Activated CD8-positive, alpha-beta memory T cell treated with anti-CD3 and anti-CD28 coated beads for 1 hour (primary cell): ENCODE results near the gene IGF1R.

ENCODE experiments used
- DNase-seq, 2 donors: peaks; one replicate each; pipeline ENCODE4 v3.0.0-alpha.2; 2020; ENCODE audit warnings: low read depth in 1 of 2; ENCODE audit errors: extremely low read depth in 1 of 2

Gene IGF1R

GRCh38 chr15:98771541-98771940 is 123.2 kb downstream of the IGF1R start:
- DNase-seq: no peak

GRCh38 chr15:98772895-98773294 is 124.6 kb downstream of the IGF1R start:
- DNase-seq: no peak

- DNase-seq: no peak
These were observed 125.3 kb downstream of the IGF1R start for GRCh38 chr15:98773616-98774015.

GRCh38 chr15:98774756-98775497 is 126.6 kb downstream of the IGF1R start:
- DNase-seq: no peak

DNA sequence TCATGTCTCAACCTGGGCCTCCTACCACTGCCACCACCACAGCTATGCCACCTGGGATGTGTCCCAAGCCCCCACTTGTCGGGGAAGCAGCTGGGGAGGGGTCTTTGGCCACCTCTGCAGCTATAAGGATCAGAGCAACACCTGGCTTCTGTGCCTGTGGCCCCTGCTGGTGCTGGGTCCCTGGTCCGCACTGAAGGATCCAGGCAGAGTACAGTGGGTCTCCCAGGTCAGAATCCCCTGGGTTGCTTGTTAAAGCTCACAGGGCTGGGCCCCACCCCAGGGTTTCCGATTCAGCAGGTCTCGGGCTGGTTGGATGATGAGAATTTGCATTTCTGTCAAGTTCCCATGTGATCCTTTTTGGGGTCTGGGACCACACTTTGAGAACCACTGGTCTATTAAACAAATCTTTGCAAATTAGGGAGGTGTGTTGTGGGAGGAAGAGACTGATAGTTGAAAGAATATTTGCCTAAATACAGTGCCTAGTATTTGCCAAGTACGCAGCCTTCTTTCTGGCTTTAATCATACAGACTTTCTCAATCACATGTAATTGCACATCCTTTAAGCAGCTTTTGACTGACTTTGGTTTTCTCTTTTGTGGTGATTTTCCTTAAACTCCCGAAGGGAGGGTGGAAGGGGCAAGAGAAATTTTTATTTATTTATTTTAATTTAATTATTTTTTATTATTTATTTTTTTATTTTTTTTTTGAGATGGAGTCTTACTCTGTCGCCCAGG is 127.3 kb downstream of the IGF1R start:
- DNase-seq: no peak

DNA sequence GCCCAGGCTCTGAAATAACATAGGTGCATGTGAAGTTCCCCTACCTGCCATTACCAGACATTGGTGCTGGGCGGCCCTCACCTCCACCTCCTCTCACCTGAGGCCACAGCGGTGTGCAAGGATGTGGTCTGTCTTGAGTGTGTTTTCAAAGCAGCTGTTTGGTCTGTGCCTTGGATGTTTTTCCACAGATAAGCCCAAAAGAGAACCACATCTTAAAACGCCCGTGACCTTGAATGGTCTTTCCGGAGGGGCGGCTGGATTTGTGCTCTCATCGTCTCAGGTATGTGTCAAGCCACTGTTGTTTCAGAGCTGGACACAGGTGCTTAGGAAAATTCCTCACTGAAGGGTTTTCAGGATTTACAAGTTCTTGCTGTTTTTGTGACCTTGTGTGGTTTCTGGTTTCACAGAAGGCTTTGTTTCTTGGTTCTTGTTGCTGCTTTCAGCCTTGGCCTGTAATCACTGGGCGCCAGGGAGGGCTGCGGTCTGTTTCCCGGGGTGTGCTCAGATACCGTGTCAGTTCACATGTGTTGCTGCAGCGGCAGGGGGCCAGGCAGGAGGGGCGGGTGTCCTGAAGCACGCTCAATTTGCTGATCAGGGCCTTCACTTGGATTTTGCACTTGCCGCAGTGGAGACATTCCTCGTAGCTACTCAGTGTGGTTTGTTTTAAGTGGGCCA is 128.4 kb downstream of the IGF1R start:
- DNase-seq: no peak

DNA sequence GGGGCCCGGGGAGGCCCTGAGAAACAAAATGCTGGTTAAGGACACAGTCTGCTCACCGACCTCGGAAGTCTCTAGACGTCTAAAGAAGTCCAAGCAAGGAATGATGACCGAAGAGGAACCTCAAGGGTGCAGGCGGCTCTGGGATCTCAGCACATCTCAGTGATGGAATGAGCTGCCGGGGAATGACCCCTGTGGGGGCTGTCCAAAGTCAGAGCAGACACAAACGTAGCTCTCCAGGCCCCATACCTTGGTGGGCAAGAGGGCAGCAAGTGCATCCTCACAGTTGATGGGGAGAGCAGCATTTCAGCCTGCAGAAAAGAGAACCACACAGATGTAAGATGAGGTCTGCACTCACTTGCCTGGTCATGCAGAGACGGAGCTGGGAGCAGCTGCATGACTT is 129.1 kb downstream of the IGF1R start:
- no peak for DNase-seq

- no peak for DNase-seq
These were observed 130.1 kb downstream of the IGF1R start for GRCh38 chr15:98778263-98778959.

GRCh38 chr15:98778960-98779359 is 130.6 kb downstream of the IGF1R start:
- no peak for DNase-seq

DNA sequence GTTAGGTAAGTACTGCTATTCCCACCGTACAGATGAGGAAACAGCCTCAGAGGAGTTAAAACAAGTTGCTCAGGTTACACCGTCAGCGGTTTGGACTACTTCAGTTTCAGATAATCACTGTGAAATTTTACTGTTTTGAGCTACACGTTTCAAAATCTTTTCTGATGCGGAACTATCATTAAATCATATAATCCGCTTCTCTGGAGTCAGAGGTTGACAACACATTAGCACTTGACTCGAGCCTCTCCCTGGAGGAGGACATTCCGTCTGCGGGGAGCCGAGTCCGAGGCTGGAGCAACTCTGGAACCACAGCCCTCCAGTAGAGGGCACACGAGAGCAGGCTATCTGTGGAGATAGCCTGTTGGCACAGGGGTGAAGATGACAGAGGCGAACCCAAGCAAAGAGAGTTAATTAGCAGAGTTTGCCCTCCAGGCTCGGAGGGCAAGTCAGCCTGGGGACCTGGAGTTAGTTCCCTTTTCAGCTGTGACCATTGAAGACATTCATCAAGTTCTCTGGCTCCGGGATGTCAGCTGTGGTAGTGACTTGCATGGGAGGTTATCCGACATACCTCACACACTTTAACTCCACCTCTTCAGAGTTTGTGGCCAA is 131.2 kb downstream of the IGF1R start:
- peak; percentile 34 to 55 for DNase-seq

- no peak for DNase-seq
These were observed 133.5 kb downstream of the IGF1R start for GRCh38 chr15:98781838-98782237.

DNA sequence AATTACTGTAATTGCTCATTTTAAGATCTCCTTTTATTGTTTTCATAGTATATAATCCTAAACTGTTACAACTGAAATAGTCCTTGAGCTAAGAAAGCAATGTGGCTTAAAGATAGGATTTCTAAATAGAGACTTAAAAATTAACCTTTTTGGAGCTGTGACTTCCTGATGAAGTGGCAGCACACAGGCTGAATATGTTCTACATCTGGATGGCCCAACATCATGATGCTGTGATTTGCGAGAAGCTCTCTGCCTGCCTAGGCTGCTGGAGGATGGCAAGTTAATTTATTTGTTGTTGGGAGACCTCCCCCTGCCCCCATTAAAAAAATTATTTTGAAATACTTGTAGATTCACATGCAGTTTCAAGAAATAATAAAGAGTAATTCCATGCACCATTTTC is 134.5 kb downstream of the IGF1R start:
- no peak for DNase-seq

DNA sequence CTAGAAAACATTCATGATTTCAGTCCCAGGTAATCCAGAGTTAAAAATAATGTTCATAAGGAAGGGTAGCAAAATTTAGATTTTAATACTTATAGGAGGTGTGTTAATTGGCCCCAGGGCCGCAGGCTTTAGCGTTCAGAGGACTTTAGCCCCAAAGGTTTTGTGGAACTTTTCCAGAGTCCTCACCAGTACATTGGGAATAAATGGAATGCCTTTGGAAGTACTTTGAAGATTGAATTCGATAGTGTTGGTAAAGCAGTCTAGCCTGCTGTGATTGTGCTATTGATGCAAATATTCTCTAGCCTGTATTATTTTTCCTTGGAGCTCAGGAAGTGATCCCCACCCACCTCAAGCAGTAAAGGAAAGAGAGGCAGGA is 137.1 kb downstream of the IGF1R start:
- no peak for DNase-seq

- DNase-seq: no peak
These were observed 137.7 kb downstream of the IGF1R start for GRCh38 chr15:98785807-98786621.

GRCh38 chr15:98786717-98787116 is 138.4 kb downstream of the IGF1R start:
- no peak for DNase-seq

GRCh38 chr15:98787194-98787593 is 138.9 kb downstream of the IGF1R start:
- DNase-seq: no peak

DNA sequence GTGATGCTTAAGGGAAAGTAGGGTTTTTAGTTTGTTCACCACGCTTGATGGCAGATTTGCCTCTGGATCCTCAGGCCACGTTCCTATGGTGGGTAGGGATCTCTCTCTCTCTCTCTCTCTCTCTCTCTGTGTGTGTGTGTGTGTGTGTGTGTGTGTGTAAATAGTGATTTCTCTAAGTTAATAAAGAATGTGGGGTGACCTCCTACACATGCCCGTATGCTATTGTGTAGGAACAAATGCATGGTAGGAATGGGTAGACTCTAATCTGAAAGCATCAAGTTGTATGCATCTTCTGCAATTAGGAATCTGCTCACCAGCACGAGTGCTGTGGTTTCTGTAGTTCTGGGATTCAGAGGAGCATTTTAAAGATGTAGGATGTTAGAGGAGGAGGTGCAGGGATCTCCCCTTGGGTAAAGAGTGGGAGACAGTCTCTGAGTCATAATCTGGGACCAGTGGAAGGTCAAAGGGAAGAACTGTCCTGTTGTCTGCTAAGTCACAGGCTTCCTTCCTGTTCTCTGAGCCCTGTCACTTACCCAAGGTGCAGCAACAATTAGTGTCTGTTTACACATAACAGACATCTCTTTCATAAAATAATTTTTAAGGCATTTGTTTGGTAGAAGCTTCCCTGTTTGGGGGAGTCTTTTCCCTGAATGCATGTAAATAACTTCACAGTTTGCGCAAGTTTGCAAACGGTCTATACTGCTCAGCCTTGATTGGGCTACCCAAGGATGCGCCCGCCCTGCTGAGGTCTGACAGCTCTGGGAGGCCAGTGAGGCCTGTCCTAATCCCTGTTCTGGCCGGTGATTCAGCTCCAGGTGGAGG is 139.8 kb downstream of the IGF1R start:
- DNase-seq: no peak

DNA sequence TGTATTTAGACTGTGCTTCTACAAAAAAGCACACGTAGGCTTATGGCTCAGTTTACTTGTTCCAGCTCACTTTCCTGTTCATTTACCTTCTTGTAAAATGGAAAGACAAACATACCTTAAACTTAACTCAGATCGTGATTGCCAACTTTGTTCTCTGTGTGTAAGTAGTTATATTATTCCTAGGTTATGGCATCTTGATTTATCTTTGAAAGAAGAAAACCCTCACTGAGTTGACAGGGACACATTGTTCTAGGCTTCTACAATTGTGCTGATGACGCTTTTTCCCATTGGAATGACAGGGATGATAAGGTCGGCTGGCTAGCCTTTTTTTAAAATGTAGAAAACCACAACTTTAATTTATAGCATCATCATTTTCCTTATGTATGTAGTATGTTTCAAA is 140.7 kb downstream of the IGF1R start:
- DNase-seq: no peak

DNA sequence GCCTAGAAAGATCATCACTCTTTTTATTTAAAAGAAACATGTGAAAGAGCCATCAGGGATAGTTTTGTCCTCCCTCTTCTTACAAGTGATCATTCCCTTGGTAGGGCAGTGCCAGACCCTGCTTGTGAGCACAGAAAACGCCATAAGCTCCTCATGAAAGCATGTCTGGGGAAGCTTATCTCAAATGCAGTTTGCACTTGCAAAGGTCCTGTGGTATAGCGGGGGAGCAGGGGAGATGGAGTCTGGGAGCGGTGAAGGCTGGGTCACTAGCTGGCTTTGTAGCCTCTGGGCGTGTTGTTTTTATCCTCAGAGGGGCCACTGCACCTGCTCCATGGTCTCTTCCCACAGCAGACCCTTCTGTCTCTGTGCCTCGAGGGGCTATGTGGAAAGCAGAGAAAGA is 141.9 kb downstream of the IGF1R start:
- DNase-seq: no peak
